Aorta (tissue), 5 donors: Measurements from ENCODE around the gene PXDC1. TPM values are rescaled to one million over a fixed set of nuclear protein-coding genes. Genes with fewer than 3 reads are reported as not detected.
"Not testable (repeated sequence)": the region's sequence is repeated elsewhere in the genome, so short reads cannot be mapped to it uniquely, and the experiment has no call there.

ENCODE experiments used
- ATAC-seq: fragments of 200-7000 bp; cut with Tn5 transposase; one replicate; pipeline ENCODE4 v1.9.1; 2022; ENCODE audit warnings: moderate library complexity; ENCODE audit not compliant: low FRiP score
- DNase-seq, 2 donors: peaks; one replicate each; pipeline ENCODE4 v3.0.0-alpha.2; 2020
- H3K27ac ChIP-seq, 2 donors: one replicate each; pipeline ENCODE4 v1.5.1; 2013; ENCODE audit warnings: low read length in 2 of 2, mild to moderate bottlenecking in 2 of 2, moderate library complexity in 2 of 2, control low read depth in 1 of 2, inconsistent platforms in 1 of 2, low read depth in 1 of 2
- H3K27me3 ChIP-seq, 2 donors: one replicate each; pipeline ENCODE4 v1.6.1; 2013; ENCODE audit warnings: control low read depth in 1 of 2, low read length in 1 of 2, mild to moderate bottlenecking in 1 of 2, moderate library complexity in 1 of 2; ENCODE audit not compliant: insufficient read depth in 2 of 2, control insufficient read depth in 1 of 2
- H3K36me3 ChIP-seq, 2 donors: one replicate each; pipeline ENCODE4 v1.6.1; 2013; ENCODE audit warnings: control low read depth in 1 of 2, low read length in 1 of 2, mild to moderate bottlenecking in 1 of 2; ENCODE audit not compliant: insufficient read depth in 2 of 2, control insufficient read depth in 1 of 2
- H3K4me1 ChIP-seq, 2 donors: one replicate each; pipeline ENCODE4 v1.6.1; 2013; ENCODE audit warnings: low read length in 2 of 2, control low read depth in 1 of 2, mild to moderate bottlenecking in 1 of 2, moderate library complexity in 1 of 2; ENCODE audit not compliant: insufficient read depth in 2 of 2, control insufficient read depth in 1 of 2
- H3K4me3 ChIP-seq, 2 donors: one replicate each; pipeline ENCODE4 v1.5.1; 2013; ENCODE audit warnings: low read length in 2 of 2, control low read depth in 1 of 2, mild to moderate bottlenecking in 1 of 2
- H3K9me3 ChIP-seq: one replicate; pipeline ENCODE4 v1.6.1; 2013; ENCODE audit warnings: mild to moderate bottlenecking, low read length; ENCODE audit not compliant: control insufficient read depth
- WGBS, 2 donors: extraction: QIAGEN DNeasy Blood & Tissue Kit; methylation state at CpG; one replicate each; pipeline ENCODE4 v1.1.7; 2013; 5-methylcytosine and 5-hydroxymethylcytosine counted together
- intact Hi-C, 2 donors: fragments of 100-400 bp; cut with DNase I; formaldehyde crosslinking; loops; one replicate each; pipeline versions ENCODE4 v1.14.2 to v1.15.0; 2022
- polyA plus RNA-seq, 2 donors: library from polyadenylated mRNA; stranded (reverse); fragments of 200-250 nt; gene quantifications; one replicate each; pipeline ENCODE4 v1.2.3, GENCODE V29; 2013
- total RNA-seq, 2 donors: library from RNA; stranded (reverse); fragmentation: NEBNext Ultra II Directional; extraction: Animal tissue kit (Norgen Biotek cat#: 25700); gene quantifications; one replicate each; pipeline ENCODE4 v1.2.1, GENCODE V29; 2021
- donor health status: healthy with polysubstance abuse.
- donor health status: Bipolar disorder and iron deficiency.
- donor health status: DM: no; HTN: no; CAD: no.
- donor health status: DM: no; HTN: no; CAD: no.
- donor health status: DM: yes; HTN: yes; CAD: no.

Gene PXDC1
- total and polyA plus RNA-seq, 4 donors, result 110 to 222 (median 141) TPM

DNA sequence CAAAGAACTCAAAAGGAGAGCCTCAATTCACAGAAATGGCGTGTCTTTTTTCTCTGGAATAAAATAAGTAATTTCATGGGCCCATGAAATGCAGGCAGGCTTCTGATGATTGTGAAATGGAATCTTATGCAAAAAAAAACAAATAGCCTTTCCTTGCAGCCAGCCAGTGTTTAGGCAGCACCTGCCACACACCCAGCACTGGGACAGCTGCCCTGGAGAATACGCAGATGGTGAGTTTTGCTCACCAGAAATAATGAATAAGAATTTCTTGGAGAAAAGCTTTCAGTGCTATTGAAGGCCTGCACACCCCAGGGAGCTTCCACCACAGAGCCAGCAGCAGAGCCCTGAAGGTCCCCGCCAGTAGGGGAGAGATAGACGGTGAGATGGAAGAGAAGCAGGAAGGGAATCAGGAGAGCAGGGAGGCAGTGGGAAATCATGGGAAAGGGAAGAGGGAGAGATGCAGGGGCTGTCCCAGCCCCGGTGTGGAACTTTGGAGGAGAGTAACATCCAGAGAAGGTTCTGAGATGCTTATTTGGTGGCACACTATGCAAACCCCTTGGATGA is 54.9 kb downstream of the PXDC1 start:
- Histone ChIP-seq H3K9me3 (no peaks in the 10 kb centered on the region), H3K27ac (peak overlapping the region in 1 of 2 donors; percentile 21), H3K4me3 (no peak overlapping the region), H3K36me3 (no peaks in the 10 kb centered on the region), H3K4me1 (peaks cover 0 to 5% of the 10 kb centered on the region in 2 donors), H3K27me3 (no peaks in the 10 kb centered on the region)
- 76 to 78% methylated on average over 5 of the region's 5 CpGs for WGBS, 2 donors
- ATAC-seq (no peak), DNase-seq (no peak)
- intact Hi-C loops, result no loop called here

GRCh38 chr6:3695065-3695817 is 56.3 kb downstream of the PXDC1 start:
- no peak overlapping the region for H3K27ac ChIP-seq
- H3K9me3 ChIP-seq, result no peaks in the 10 kb centered on the region
- DNase-seq, result no peak
- 90 to 92% methylated on average over 2 of the region's 2 CpGs for WGBS, 2 donors
- no peaks in the 10 kb centered on the region for H3K36me3 ChIP-seq
- ATAC-seq, result no peak
- intact Hi-C loops, result no loop called here
- no peak overlapping the region for H3K4me3 ChIP-seq
- peaks cover 0 to 5% of the 10 kb centered on the region in 2 donors for H3K4me1 ChIP-seq
- H3K27me3 ChIP-seq, result no peaks in the 10 kb centered on the region

DNA sequence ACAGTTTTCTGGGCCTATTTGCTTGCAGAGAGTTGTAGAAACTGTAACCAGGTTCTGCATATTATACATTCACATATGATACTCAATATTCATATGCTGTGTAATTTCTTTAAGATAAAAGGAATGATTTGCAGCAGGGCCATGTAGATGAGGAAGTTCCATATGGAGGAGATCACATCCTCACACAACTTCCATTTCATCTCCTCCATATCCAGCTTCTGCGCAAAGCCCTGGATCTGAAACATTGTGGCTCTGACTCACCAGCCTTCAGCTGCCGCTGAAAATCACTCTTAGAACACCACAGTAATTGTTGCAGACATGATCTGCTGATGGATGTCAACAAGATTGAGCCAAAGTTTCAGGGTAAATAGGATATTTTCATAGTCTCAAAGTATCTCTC is 57.7 kb downstream of the PXDC1 start:
- DNase-seq, result no peak
- Histone ChIP-seq H3K4me3 (no peak overlapping the region), H3K36me3 (no peaks in the 10 kb centered on the region), H3K4me1 (peaks cover 0 to 5% of the 10 kb centered on the region in 2 donors), H3K27ac (no peak overlapping the region), H3K27me3 (no peaks in the 10 kb centered on the region), H3K9me3 (no peaks in the 10 kb centered on the region)
- ATAC-seq, result no peak
- 96 to 97% methylated on average over 2 of the region's 2 CpGs for WGBS, 2 donors
- intact Hi-C loops, result no loop called here

DNA sequence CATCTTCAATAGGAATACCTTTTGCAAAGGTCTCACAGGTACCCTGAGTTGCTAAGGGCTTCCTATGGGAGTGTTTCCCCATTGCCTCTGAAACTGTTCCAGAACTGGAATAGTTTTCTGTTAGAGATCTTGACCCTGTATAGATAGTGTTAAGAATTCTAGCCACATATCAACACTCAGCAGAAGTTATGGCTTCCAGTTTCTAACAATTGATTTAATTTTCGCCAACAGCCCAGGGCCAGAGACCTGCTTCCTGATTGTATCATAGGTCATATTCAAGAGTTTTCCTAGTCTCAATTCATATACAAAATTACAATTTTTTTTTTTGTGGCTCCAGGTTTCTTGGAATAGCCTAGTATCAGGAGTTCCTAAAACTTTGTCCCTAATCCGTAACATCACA is 61.0 kb downstream of the PXDC1 start:
- Histone ChIP-seq H3K9me3 (no peaks in the 10 kb centered on the region), H3K36me3 (no peaks in the 10 kb centered on the region), H3K27me3 (no peaks in the 10 kb centered on the region), H3K27ac (no peak overlapping the region), H3K4me1 (no peaks in the 10 kb centered on the region), H3K4me3 (no peak overlapping the region)
- 98% methylated on average over 2 of the region's 2 CpGs for WGBS, 2 donors
- intact Hi-C loops, result no loop called here
- ATAC-seq (no peak), DNase-seq (no peak)

- intact Hi-C loops, result no loop called here
- no peak overlapping the region for H3K4me3 ChIP-seq
- DNase-seq (no peak), ATAC-seq (no peak)
- no peaks in the 10 kb centered on the region for H3K36me3 ChIP-seq
- no peaks in the 10 kb centered on the region for H3K9me3 ChIP-seq
- H3K27me3 ChIP-seq, result no peaks in the 10 kb centered on the region
- H3K4me1 ChIP-seq, result no peaks in the 10 kb centered on the region
- no peak overlapping the region for H3K27ac ChIP-seq
- WGBS, 2 donors, result 49 to 62% methylated on average over 1 of the region's 1 CpG
These were observed 63.7 kb downstream of the PXDC1 start for GRCh38 chr6:3687847-3688246.

DNA sequence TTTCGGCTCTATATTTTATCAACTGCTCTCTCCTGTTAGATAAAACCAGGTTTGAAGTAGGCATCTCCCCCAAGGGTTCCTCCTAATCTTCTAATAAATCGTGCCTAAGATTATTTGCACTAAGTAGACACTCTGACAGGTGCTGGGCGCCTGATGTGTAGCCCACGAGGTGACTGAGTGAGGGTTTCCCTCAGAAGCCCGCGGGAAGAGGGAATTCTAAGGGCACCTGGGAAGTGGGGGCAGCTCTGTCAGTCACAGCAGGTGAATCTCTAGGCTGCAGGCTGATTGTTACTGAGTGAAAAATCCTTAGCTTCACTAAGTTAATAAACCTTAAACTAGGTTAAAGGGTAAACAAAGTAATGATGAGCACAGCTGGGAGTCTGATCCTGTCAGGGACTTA is 68.2 kb downstream of the PXDC1 start:
- WGBS, 2 donors, result 77 to 82% methylated on average over 6 of the region's 6 CpGs
- no peaks in the 10 kb centered on the region for H3K4me1 ChIP-seq
- DNase-seq (no peak), ATAC-seq (no peak)
- peaks cover 6% of the 10 kb centered on the region for H3K9me3 ChIP-seq
- no peaks in the 10 kb centered on the region for H3K27me3 ChIP-seq
- H3K4me3 ChIP-seq, result no peak overlapping the region
- H3K36me3 ChIP-seq, result peaks cover 0 to 2% of the 10 kb centered on the region in 2 donors
- intact Hi-C loops, result no loop called here
- H3K27ac ChIP-seq, result no peak overlapping the region

- peak overlapping the region in 1 of 2 donors; percentile 16 for H3K4me3 ChIP-seq
- H3K36me3 ChIP-seq, result peaks cover 0 to 2% of the 10 kb centered on the region in 2 donors
- DNase-seq, result no peak
- ATAC-seq, result no peak
- H3K27me3 ChIP-seq, result no peaks in the 10 kb centered on the region
- H3K27ac ChIP-seq, result no peak overlapping the region
- 95 to 98% methylated on average over 4 of the region's 4 CpGs for WGBS, 2 donors
- H3K9me3 ChIP-seq, result peaks cover 6% of the 10 kb centered on the region
- H3K4me1 ChIP-seq, result no peaks in the 10 kb centered on the region
- intact Hi-C loops, result no loop called here
These were observed 72.6 kb downstream of the PXDC1 start for GRCh38 chr6:3678946-3679345.

DNA sequence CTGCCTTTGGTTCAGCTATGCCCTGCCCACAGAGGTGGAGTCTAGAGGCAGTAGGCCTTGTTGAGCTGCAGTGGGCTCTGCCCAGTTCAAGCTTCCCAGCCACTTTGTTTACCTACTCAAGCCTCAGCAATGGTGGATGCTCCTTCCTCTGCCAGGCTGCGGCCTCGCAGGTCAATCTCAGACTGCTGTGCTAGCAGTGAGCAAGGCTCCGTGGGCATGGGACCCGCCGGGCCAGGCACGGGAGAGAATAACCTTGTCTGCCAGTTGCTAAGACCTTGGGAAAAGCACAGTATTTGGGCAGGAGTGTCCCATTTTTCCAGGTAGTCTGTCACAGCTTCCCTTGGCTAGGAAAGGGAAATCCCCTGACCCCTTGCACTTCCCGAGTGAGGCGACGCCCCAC is 73.8 kb downstream of the PXDC1 start:
- intact Hi-C loops, H3K36me3 ChIP-seq: not testable (repeated sequence)

GRCh38 chr6:3677351-3677750 is 74.2 kb downstream of the PXDC1 start:
- intact Hi-C loops, DNase-seq, H3K36me3 ChIP-seq, H3K27me3 ChIP-seq, H3K4me3 ChIP-seq, H3K4me1 ChIP-seq, H3K27ac ChIP-seq, H3K9me3 ChIP-seq, ATAC-seq: not testable (repeated sequence)
- WGBS, 2 donors, result 68 to 75% methylated on average over 1 of the region's 1 CpG

More for the DNA sequence above, 73.8 kb downstream of the PXDC1 start:
- not testable (repeated sequence) for H3K27me3 ChIP-seq, H3K27ac ChIP-seq, H3K9me3 ChIP-seq, DNase-seq, ATAC-seq, H3K4me3 ChIP-seq, H3K4me1 ChIP-seq
- WGBS, 2 donors, result 97% methylated on average over 9 of the region's 9 CpGs
